M059J (cell line): ENCODE measurements around the gene PCYOX1L. TPM values are rescaled to one million over a fixed set of nuclear protein-coding genes. Genes with fewer than 3 reads are reported as not detected.
"Not testable (repeated sequence)": the region's sequence is repeated elsewhere in the genome, so short reads cannot be mapped to it uniquely, and the experiment has no call there.

Experiments used
- DNase-seq: peaks from one replicate; pipeline ENCODE4 v3.0.0-alpha.2; 2012; ENCODE audit warnings: low read depth
- total RNA-seq: library from RNA; depleted of rRNA; stranded (reverse); fragments of >200 nt; shearing (Covaris generic); gene quantifications from 2 replicates; pipeline ENCODE4 v1.2.3, GENCODE V29; 2014

Gene PCYOX1L
- total RNA-seq, 1 experiment from 2014 or later: 12.0 TPM

- DNase-seq: peak; percentile 78
Observed at GRCh38 chr5:149387081-149387631, 29.3 kb downstream of the PCYOX1L start.

DNA sequence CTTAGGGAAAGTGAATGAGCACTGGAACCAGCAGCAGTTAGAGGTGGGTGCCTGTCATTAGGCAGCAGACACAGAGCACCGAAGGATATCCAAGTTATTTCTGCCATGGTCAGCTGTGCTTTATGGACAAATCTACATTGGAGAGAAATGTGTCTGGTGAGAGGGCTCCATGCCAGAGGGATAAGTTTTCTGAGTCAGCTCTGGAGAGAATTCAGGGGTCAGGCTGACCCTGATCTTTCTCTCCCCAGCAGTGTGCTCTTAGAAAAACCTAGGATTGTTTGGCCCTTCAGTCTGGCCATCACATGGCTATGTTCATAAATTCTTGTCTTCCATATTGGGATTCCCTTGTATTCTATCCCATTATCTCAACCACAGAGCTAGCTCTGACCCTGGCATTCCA is 30.1 kb downstream of the PCYOX1L start:
- peak; percentile 49 for DNase-seq

DNA sequence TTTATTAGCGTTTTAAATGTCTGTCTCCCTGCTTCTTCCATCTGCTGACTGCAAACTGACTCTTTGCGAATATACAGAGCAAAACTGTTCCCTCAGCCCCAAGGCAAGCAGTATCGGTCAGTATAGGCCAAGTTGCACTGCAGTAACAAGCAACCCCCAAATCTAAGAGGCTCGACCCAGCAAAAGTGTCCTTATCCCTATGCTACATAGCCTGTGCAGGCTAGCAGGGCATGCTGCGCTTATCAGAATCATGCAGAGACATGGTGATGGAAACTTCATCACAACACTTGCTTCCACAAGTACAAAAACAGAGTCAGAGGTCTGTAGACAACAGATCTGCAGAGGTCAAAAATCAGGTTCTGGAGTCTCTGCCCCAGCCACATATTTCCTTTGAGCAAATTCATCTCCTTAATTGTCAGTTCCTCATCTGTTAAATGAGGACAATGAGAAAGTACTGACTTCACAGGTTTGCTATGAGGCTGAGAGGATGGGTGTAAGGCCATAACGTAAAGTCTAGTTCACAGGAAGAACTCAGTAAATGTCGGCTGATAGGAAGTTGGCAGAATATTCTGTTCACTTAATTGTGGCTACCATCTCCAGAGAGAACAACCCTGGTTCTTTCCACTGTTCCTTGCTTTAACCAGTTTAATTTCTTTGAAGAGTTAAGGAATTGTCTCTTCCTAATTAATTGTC is 30.8 kb downstream of the PCYOX1L start:
- DNase-seq: no peak

DNA sequence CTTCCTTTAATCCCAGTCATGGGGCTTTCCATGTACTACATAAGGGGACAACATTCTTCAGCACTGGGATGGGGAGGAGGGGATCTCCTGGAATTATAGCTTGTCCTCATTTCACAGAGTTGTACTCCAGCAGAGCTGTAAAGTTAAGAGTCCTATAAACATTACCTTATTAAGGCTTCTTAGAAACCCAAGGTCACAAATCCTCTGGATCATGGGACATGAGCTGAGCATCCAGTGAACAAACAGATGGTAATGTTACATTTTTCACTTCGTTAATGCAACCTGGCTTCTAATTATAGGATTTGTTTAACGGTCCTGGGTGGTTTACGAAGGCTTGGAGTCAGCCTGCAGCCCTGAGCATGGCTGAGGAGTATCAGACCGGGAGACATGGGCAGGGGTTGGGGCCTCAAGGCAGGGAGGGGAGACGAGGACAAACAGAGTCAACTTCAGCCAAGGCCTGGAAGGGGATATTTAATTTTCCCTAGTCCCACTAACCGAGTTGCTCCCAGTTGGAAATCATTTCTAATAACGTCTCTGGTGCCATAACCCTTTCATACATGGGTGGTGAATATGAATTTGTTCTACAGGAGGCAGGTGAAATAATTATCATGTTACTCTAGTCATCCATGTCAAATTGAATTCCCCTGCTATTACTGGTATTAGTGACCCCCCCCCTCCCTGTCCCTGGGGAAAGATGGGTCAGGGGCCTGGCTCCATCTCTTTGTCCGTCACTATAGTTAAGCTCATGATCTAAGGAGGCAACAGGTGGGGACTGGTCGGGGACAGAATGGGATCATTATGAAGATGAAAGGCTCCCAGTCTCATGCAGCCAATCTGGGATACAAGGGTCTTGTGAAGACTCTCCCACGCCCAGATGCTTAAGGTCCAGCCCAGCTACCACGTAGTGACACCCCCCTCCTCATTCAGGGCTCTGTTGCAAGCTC is 32.0 kb downstream of the PCYOX1L start:
- no peak for DNase-seq

DNA sequence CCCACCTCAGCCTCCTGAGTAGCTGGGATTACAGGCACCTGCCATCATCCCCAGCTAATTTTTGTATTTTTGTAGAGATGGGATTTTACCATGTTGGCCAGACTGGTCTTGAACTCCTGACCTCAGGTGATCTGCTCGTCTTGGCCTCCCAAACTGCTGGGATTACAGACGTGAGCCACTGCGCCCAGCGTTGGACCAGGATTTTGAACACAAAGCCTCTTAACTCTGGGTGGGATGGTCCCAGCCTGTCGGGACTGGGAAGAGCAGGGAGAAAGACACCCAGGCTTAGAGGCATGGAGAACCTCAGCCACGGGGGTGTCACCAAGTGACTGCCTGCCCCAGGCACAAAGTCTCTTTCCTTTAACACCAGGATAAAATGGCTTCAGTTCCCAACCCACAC is 33.2 kb downstream of the PCYOX1L start:
- not testable (repeated sequence) for DNase-seq

DNA sequence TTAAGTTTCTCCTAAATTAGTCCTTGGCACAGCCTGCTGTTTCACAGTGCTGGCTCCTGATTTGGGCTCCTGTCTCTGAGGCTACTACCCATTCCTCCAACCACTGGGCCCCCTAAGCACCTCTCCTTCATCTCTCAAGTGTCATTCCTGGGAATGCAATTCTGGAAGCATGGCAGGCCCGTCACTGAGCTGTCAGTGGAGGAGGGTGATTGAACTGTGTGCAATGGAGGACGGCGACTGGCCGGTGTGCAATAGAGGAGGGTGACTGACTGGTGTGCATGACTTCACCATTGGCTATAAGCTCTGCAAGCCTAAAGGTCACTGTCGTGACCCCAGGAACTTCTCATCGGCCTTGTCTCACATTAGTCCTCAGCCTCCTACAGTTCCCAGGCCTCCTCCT is 33.7 kb downstream of the PCYOX1L start:
- DNase-seq: no peak

DNA sequence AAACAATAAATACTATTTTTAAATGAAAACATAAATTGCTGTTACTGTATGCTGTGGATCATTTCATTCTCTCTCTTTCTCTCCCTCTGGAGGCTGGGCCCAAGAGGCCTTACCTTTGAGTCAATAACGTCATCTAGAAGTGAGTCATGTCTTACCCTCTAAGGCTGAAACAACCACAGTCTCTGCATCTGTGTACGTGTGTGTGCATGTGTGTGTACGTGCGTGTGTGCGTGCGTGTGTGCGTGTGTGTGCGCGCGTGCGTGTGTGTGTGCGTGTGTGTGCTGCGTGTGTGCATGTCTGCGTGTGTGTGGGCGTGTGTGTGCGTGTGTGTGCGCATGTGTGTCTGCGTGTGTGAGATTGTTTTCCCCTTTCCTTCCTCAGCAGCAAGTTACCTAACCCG is 34.9 kb downstream of the PCYOX1L start:
- DNase-seq: peak; percentile 58

DNA sequence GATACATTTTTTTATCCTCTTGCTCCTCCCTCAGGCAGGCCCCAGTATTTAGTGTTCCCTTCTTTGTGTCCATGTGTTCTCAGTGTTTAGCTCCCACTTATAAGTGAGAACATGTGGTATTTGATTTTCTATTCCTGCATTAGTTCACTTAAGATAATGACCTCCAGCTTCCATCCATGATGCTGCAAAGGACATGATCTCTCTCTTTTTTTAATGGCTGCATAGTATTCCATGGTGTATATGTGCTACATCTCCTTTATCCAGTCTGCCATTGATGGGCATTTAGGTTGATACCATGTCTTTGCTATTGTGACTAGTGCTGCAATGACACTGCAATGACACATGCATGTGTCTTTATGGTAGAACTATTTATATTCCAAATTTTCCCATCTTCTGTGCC is 37.1 kb downstream of the PCYOX1L start:
- DNase-seq: not testable (repeated sequence)

DNA sequence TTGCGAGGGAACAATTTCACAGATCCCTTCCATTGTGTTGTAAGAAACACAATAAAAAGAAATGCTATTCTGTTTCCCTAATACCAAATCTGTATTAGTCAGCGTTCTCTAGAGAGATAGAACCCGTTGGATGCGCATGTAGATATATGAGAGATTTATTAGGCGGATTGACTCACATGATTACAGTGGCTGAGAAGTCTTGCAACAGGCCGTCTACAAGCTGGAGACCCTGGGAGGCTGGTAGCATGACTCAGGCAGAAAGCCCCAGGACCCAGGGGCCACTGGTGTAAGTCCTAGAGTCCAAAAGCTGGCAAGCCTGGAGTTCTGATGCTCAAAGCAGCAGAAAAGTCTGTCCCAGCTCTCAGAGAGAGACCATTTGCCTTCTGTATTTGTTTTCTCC is 39.7 kb downstream of the PCYOX1L start:
- peak; percentile 55 for DNase-seq

GRCh38 chr5:149398747-149399266 is 41.0 kb downstream of the PCYOX1L start:
- not testable (repeated sequence) for DNase-seq

GRCh38 chr5:149399775-149400174 is 41.9 kb downstream of the PCYOX1L start:
- no peak for DNase-seq

GRCh38 chr5:149400304-149400703 is 42.5 kb downstream of the PCYOX1L start:
- no peak for DNase-seq

DNA sequence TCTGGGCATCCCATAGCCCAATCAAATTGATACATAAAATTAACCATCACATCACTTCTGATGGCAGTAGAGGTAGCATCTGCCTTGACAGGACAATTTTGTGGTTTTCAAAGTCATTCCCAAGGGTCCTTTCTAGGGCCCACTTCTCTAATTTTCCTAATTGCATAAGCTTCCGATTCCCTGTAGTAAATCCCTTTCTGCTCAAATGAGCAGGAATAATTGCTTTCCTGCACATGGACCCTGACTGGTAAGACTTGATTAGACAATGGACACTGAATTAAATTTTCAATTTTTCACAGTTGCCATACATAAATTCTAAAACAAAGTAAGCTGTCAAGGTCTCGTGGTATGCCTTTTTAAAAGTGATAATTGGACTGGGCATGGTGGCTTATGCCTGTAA is 43.2 kb downstream of the PCYOX1L start:
- no peak for DNase-seq

DNA sequence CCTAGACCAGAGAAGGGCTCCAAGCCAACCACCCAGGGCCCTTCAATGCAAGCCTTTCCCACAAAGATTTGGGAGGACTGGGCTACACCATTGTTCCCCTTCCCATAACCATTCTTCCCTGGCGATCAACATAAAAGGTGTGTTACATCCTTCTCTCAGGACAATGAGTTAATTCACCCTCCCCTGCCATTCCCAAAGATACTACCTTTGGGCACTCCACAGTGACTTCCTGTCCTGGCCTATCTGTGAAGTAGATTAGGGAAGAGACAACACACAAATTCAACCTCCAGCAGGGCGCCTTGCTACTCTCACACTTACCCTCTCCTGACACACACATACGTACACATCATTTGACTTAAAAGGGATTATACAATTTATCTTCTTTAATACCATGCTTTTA is 44.4 kb downstream of the PCYOX1L start:
- DNase-seq: no peak

DNA sequence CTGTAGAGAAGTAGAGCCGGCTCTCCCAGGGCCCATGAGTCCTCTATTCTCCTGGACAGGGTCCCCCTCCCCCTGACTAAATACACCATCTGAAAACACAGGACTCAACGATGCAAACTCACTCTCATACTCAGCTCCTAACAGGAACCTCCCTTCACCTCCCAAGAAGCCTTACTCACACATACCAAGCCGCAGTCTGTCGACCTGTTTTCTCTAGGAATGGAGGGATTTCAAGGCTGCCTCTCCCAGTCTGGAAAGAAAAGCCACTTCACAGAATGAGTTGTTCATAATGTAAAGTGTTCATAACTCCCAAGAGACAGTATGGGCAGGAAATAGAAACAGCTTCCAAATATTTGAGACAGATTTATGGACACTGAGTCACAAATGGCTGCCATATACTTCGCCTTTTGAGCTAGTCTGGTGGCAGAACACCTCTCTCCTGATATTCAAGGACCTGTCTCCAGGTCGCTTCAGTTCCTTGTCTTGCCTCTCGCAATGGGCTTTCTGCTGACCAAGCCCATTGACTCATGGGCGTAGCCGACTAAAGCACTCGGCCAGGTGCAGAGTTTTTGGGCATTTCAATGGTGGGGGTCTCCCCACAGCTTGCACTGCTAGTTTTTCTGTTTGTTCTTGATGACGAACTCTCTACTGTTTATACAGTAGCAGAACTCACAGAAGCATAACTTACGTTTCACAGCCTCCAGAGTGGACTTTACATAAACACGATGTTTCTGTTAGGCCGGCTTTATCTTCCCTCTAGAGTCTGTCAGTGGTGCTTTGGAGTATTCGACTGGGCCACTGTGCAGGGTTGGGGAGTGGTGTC is 46.3 kb downstream of the PCYOX1L start:
- DNase-seq: peak; percentile 47

DNA sequence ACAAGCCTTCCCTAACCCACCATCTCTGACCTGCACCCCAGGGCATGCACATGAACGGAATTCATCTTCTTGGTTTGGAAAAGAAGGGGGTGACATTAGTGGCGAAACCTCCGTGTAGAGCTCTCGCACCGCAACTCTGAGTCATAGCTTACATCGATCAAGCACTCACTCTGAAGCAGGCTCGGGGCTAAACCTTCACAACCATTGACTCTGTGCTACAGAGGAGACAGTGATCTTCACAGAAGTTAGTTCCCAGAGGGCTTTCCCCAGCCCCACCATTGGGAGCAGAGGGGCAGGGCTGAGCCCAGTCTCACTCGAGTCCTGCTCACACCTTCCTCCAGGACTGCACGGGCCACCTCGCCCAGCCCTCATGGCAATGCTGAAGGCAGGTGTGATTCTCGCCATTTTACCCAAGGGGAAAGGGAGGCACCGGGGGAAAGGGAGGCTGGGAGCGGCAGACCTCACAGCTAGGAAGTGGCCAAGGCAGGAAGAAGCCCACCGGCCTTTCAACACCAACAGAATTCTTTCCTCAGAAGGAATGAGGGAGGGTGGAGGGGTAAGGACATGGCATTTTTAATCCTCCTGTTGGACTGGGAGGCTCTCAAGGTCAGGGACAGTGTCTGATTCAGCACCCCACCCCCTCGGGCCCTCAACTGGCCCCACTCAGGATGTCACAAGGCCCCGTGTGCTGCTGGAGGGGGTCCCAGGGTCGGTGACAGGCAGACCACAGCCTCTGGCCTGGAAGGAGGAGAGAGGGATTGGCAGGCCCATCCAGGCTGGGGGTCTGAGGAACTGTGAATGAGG is 47.1 kb downstream of the PCYOX1L start:
- peak; percentile 62 for DNase-seq

DNA sequence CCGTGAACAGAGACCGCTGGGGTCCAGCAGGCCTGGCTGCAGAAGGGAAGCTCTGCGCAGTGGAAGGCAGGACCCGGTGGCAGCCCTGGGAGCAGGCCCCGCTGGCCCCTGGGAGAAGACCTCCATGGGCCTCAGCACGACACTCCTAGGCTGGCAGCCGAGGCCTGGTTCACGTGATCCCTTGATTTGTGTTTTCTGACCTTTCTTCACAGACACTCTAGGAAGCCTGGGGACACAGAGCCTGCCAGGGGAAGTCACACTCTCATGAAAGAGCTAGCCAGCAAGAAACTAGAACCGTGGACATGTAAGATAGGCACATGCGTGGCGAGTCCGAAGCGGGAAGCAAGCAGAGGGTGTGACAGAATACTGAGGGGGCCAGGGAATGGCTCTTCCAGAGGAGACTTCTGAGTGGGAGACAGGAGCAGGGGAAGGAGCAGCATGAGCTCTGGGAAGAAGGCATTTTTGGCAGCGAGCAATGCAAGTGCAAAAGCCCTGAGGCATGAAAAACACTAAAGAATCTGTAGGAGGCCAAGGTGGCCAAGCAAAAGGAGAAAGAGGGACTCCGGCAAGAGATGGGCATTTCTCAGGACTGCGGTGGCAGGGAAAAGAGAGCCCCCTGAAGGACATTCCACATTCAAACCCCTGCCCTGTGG is 47.8 kb downstream of the PCYOX1L start:
- no peak for DNase-seq

- peak; percentile 26 for DNase-seq
Observed at GRCh38 chr5:149406203-149406978, 48.5 kb downstream of the PCYOX1L start.

DNA sequence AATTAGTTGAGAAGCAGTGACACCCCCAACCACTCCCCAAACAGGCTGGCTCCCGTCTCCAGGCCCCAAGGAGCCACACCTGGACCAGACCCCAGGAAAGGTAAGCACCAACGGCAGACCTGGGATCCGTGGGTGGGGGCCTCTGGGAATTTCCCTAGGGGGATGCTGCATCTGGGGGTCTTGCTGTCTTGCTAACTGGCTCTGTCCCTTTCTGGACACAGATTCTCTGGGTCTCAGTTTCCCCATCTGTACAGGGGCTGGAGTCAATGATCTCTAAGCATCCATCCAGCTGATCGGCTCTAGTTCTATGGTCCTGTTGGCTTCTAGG is 49.1 kb downstream of the PCYOX1L start:
- no peak for DNase-seq
